ENCODE data around the gene UNC5CL. TPM values are rescaled to one million over a fixed set of nuclear protein-coding genes. Genes with fewer than 3 reads are reported as not detected.

UNC5CL gene
- total and polyA plus RNA-seq, 2 of the 8 experiments (the other 6 are each of a cell fraction or from before 2014, with no cell fraction given): 1.3 to 1.7 TPM

DNA sequence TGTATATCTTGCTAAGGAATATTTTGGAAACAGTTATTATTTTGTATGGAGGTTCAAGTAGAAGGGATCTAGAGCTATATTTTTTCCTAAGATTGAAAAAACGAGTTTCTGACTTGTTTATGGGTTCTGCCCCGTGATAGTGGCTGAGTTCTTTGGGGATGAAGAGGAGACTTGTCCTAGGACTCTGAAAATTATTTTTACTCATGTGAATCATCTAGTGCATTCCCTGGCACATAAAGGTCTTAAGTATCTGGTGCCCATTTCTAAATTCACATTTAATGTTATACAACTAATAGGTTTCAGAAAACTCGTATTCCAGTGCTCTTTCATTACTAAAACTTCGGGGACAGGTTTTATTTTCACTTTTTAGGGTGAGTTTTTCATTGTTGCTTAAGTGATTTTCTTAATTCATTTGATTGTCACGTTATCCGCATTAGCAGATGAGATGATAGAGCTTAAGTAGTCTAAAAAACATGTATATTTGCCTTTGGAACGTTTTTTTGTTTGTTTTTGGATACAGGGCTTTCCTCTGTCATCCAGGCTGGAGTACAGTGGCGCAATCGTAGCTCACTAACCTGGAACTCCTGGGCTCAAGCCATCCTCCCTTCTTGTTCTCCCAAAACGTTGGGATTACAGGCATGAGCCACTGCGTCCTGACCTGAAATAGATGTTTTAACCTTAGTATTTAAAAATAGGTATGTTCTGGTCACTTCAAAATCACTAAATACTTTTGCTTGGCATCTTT is 35.8 kb upstream of the UNC5CL start:
- peak overlapping the region; percentile 83 to 96 (median 92); a peak in 7 of 8 replicates for H3K4me3 ChIP-seq (ENCODE audit: extremely low read depth in 1 of 4, insufficient read depth in 2 of 4, low read depth in 3 of 4, low read length in 4 of 4)
- no peak for TF ChIP-seq BRCA1 (IDR thresholded peaks at IDR 0.05; ENCODE audit: low read depth, low read length)
- no peak for TF ChIP-seq SUZ12 (IDR thresholded peaks at IDR 0.05; ENCODE audit: low read length)
- no peak for TF ChIP-seq JUN (IDR thresholded peaks at IDR 0.05; ENCODE audit: low read depth, low read length)
- TF ChIP-seq FOSL1 (IDR thresholded peaks at IDR 0.05; ENCODE audit: insufficient read depth, low read depth, low read length): no peak
- no peak for TF ChIP-seq JUND (IDR thresholded peaks at IDR 0.05; ENCODE audit: low read length)
- no peak for TF ChIP-seq TEAD4 (IDR thresholded peaks at IDR 0.05; ENCODE audit: low read depth, low read length)
- no peak for TF ChIP-seq RNF2 (IDR thresholded peaks at IDR 0.05; ENCODE audit: borderline replicate concordance, low read depth, low read length, missing control alignments, poor library complexity, severe bottlenecking)
- TF ChIP-seq, protein P1, sequence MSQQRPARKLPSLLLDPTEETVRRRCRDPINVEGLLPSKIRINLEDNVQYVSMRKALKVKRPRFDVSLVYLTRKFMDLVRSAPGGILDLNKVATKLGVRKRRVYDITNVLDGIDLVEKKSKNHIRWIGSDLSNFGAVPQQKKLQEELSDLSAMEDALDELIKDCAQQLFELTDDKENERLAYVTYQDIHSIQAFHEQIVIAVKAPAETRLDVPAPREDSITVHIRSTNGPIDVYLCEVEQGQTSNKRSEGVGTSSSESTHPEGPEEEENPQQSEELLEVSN (IDR thresholded peaks at IDR 0.05): no peak

More for the DNA sequence above, 35.8 kb upstream of the UNC5CL start:
- H3K4me1 ChIP-seq (replicated peaks in 1 of 4; ENCODE audit: control insufficient read depth in 3 of 4, insufficient read depth in 4 of 4, low read length in 3 of 4): peaks cover 2 to 5% (median 4%) of the 10 kb centered on the region in 4 experiments; a peak in 3 of 7 replicates
- H2BK5ac ChIP-seq (ENCODE audit: low read depth, low read length): no peak overlapping the region
- H3K4ac ChIP-seq (replicated peaks; ENCODE audit: insufficient read length, low read depth, low read length): no peak overlapping the region
- no peak for FAIRE-seq
- peak overlapping the region; percentile 89 to 98 for H3K4me2 ChIP-seq (ENCODE audit: insufficient read depth in 1 of 2, low read depth in 2 of 2, low read length in 2 of 2)
- H3K14ac ChIP-seq (ENCODE audit: insufficient read length): no peak overlapping the region
- H3K9ac ChIP-seq (replicated peaks in 1 of 4; ENCODE audit: extremely low read depth in 1 of 4, low read depth in 3 of 4, low read length in 3 of 4): no peak overlapping the region; a peak in 1 of 7 replicates
- no peak overlapping the region for H4K8ac ChIP-seq (ENCODE audit: extremely low read depth, insufficient read depth, low read length)
- no peaks in the 10 kb centered on the region for H3K9me3 ChIP-seq (ENCODE audit: insufficient read depth in 2 of 2, low read depth in 1 of 2, low read length in 1 of 2)
- ChIA-PET CTCF (ENCODE audit: partially characterized antibody) (interaction anchor here (0.9 to 1.1 kb wide), 2 partner anchors 108 to 487 kb away, joined by 4 to 5 read pairs; partner anchors contain the start of gene LRFN2), POLR2A (ENCODE audit: partially characterized antibody) (interaction anchor here (0.7 to 1.4 kb wide), 4 partner anchors 9 to 126 kb away, joined by 3 to 4 read pairs (median 3); no protein-coding TSS in a partner anchor)
- H2BK12ac ChIP-seq (ENCODE audit: low read depth, low read length): no peak overlapping the region
- no peak overlapping the region for H3K56ac ChIP-seq (replicated peaks; ENCODE audit: insufficient read length, low read depth, low read length)
- H3K27me3 ChIP-seq (replicated peaks in 1 of 4; ENCODE audit: control insufficient read depth in 3 of 4, extremely low read depth in 1 of 4, insufficient read depth in 3 of 4, low read length in 3 of 4): no peaks in the 10 kb centered on the region
- H3K23ac ChIP-seq (ENCODE audit: insufficient read length): no peak overlapping the region
- no peak for DNase-seq (ENCODE audit: low read depth in 1 of 2, low spot score in 2 of 2)
- no peaks in the 10 kb centered on the region; the same call in 1 of the 2 replicates for H3K79me1 ChIP-seq (ENCODE audit: low read depth, low read length)
- H3K18ac ChIP-seq (ENCODE audit: extremely low read depth, low read length): no peak overlapping the region
- H3K27ac ChIP-seq (ENCODE audit: low read depth, low read length): no peak overlapping the region
- H2BK20ac ChIP-seq (ENCODE audit: low read length): no peak overlapping the region
- H3K79me2 ChIP-seq (ENCODE audit: control insufficient read depth in 1 of 2, insufficient read depth in 2 of 2, low read length in 2 of 2): peaks cover 41 to 63% of the 10 kb centered on the region in 2 experiments
- H2BK120ac ChIP-seq (replicated peaks; ENCODE audit: low read depth, low read length): no peak overlapping the region
- H2AK5ac ChIP-seq (ENCODE audit: low read depth, low read length): no peak overlapping the region
- no peak overlapping the region for H4K5ac ChIP-seq (ENCODE audit: insufficient read length, low read depth, low read length)
- no peak overlapping the region for H2BK15ac ChIP-seq (ENCODE audit: low read length)
- H4K20me1 ChIP-seq (replicated peaks in 1 of 2; ENCODE audit: control insufficient read depth in 1 of 2, insufficient read depth in 2 of 2, low read length in 2 of 2): peaks cover 0 to 7% of the 10 kb centered on the region in 2 experiments
- H2AFZ ChIP-seq (ENCODE audit: low read length): no peak overlapping the region
- no peak overlapping the region for H4K91ac ChIP-seq (replicated peaks; ENCODE audit: insufficient read length, low read length)
- WGBS, 2 experiments (ENCODE audit: extremely low coverage in 1 of 2, insufficient coverage in 1 of 2, insufficient read length in 1 of 2, insufficient replicate concordance in 2 of 2, low coverage in 1 of 2, low lambda C conversion rate in 2 of 2, missing lambda C conversion rate in 1 of 2): 63% methylated on average over 11 of the region's 11 CpGs; no CpG with 5 or more reads in 1 of the 2 experiments
- H3K36me3 ChIP-seq (ENCODE audit: control insufficient read depth in 2 of 4, insufficient read depth in 4 of 4, low read length in 3 of 4): peaks cover 4 to 19% (median 9%) of the 10 kb centered on the region in 4 experiments; a peak in 6 of 8 replicates
- peaks cover 11% of the 10 kb centered on the region for H3K23me2 ChIP-seq (ENCODE audit: low read depth, low read length)

Data from H1 (cell line).